ENCODE measurements around the gene BLOC1S5. TPM values are rescaled to one million over a fixed set of nuclear protein-coding genes. Genes with fewer than 3 reads are reported as not detected.

The BLOC1S5 gene
- total and polyA plus RNA-seq, 2 donors (not counting 3 experiments of a cell fraction or from before 2014, with no cell fraction given) = 3.9 to 19.1 TPM

GRCh38 chr6:7970616-7971015 lies 93.6 kb downstream of the BLOC1S5 start:
- DNase-seq (ENCODE audit: low read depth, low spot score) (no peak), FAIRE-seq (no peak)
- no peaks in the 10 kb centered on the region for H3K9me1 ChIP-seq (replicated peaks; ENCODE audit: control insufficient read depth, extremely low read depth, insufficient read depth, low read length)
- TF ChIP-seq POLR2AphosphoS5 (IDR thresholded peaks at IDR 0.05; ENCODE audit: insufficient read depth, low read depth, low read length) = no peak
- H3K27ac ChIP-seq (ENCODE audit: insufficient read depth, low read depth, low read length) = no peak overlapping the region
- H3K9ac ChIP-seq (replicated peaks; ENCODE audit: extremely low read depth, insufficient read depth, low read length) = no peak overlapping the region
- BruUV-seq (replicated peaks) = no TSS peak
- no peak overlapping the region for H3K4me3 ChIP-seq (replicated peaks in 1 of 3; ENCODE audit: insufficient read depth in 1 of 3, low read depth in 1 of 3, low read length in 3 of 3)
- no peaks in the 10 kb centered on the region for H3K27me3 ChIP-seq (ENCODE audit: control insufficient read depth in 2 of 2, insufficient read depth in 2 of 2, low read length in 2 of 2)
- no peaks in the 10 kb centered on the region for H3K9me3 ChIP-seq (replicated peaks; ENCODE audit: control insufficient read depth, insufficient read depth, low read length)
- ChIA-PET CTCF (no interaction called here), POLR2A (no interaction called here)
- intact Hi-C loops (cut with micrococcal nuclease) = no loop called here
- H2AFZ ChIP-seq (ENCODE audit: low read depth, low read length) = no peak overlapping the region
- dilution Hi-C loops (cut with MboI; ENCODE audit: extremely low pct_ligation_motif_present, low sequenced_read_pairs) = no loop called here
- H3K79me2 ChIP-seq (ENCODE audit: control insufficient read depth, insufficient read depth, low read length) = no peaks in the 10 kb centered on the region
- H3K4me1 ChIP-seq (ENCODE audit: control insufficient read depth, extremely low read depth, insufficient read depth, low read length) = peaks cover 15% of the 10 kb centered on the region
- H3K36me3 ChIP-seq (ENCODE audit: control insufficient read depth in 2 of 2, extremely low read depth in 1 of 2, insufficient read depth in 2 of 2, low read length in 2 of 2) = no peaks in the 10 kb centered on the region
- no peaks in the 10 kb centered on the region for H4K20me1 ChIP-seq (replicated peaks; ENCODE audit: control insufficient read depth, extremely low read depth, insufficient read depth, low read length)
- H3K4me2 ChIP-seq (ENCODE audit: insufficient read depth, low read length) = no peak overlapping the region

Other genes with a start within 250 kb of the BLOC1S5 start
- gene TXNDC5, start 153.6 kb downstream of the BLOC1S5 start, total RNA-seq = 1,581 and 1,665 TPM in 2 replicates
- gene TXNDC5, start 153.6 kb downstream of the BLOC1S5 start, polyA plus RNA-seq = 2,566 and 2,629 TPM in 2 replicates
- 58.1 and 62.4 TPM in 2 replicates for gene EEF1E1, start 38.2 kb upstream of the BLOC1S5 start, total RNA-seq
- gene EEF1E1, start 38.2 kb upstream of the BLOC1S5 start, polyA plus RNA-seq = 42.5 and 53.8 TPM in 2 replicates

Data from endothelial cell of umbilical vein (primary cell).